T-cell (primary cell): ENCODE data around the gene TMEM69. TPM values are rescaled to one million over a fixed set of nuclear protein-coding genes. Genes with fewer than 3 reads are reported as not detected.

Source experiments
- ATAC-seq, 4 experiments: fragments of 200-7000 bp in 3 of 4; fragments of 150-1000 bp in 1 of 4; cut with Tn5 transposase; replicated peaks in 1 of 4; 1 replicate in 3 of 4; 2 replicates in 1 of 4; pipeline ENCODE4 v1.10.0; 2021; ENCODE audit warnings: moderate library complexity in 3 of 4, mild to moderate bottlenecking in 2 of 4, moderate number of reproducible peaks in 1 of 4
- CTCF ChIA-PET, 2 donors: fragments of 300-600 bp; sonication (Branson Sonifier 250); formaldehyde crosslinking; loops; one replicate each; lab custom pipeline; 2022; ENCODE audit warnings: antibody characterized with exemption in 2 of 2; lab: Charles Lee
- POLR2A ChIA-PET, 2 donors: fragments of 300-600 bp; sonication (Branson Sonifier 250); formaldehyde crosslinking; loops; one replicate each; lab custom pipeline; 2022; ENCODE audit warnings: antibody characterized with exemption in 2 of 2; lab: Charles Lee
- DNase-seq, 35 experiments: peaks; one replicate each; pipeline versions ENCODE4 v3.0.0 to v3.0.0-alpha.2; 2013 to 2023
- H3K27ac ChIP-seq: one replicate; pipeline ENCODE4 v1.5.1; 2013; ENCODE audit warnings: low read length
- H3K27me3 ChIP-seq, 2 experiments: replicated peaks in 1 of 2; 1 replicate in 1 of 2; 2 replicates in 1 of 2; pipeline versions ENCODE4 v1.6.1 to v1.7.0; 2013; ENCODE audit warnings: low read length in 1 of 2, mixed read lengths in 1 of 2; ENCODE audit not compliant: control insufficient read depth in 2 of 2, insufficient read depth in 2 of 2; ENCODE audit errors: extremely low read depth in 1 of 2
- H3K36me3 ChIP-seq, 2 donors: 1 replicate in 1 of 2; 2 replicates in 1 of 2; pipeline versions ENCODE4 v1.6.1 to v1.7.0; 2013; ENCODE audit warnings: low read length in 1 of 2; ENCODE audit not compliant: control insufficient read depth in 2 of 2, insufficient read depth in 1 of 2; ENCODE audit errors: extremely low read depth in 1 of 2
- H3K4me1 ChIP-seq, 2 experiments: 1 replicate in 1 of 2; 2 replicates in 1 of 2; pipeline versions ENCODE4 v1.6.1 to v1.7.0; 2013; ENCODE audit warnings: low read length in 2 of 2, mixed read lengths in 1 of 2; ENCODE audit not compliant: insufficient read depth in 2 of 2, control insufficient read depth in 1 of 2; ENCODE audit errors: extremely low read depth in 1 of 2
- H3K4me3 ChIP-seq, 2 donors: 1 replicate in 1 of 2; 2 replicates in 1 of 2; pipeline versions ENCODE4 v1.5.1 to v1.7.0; 2013; ENCODE audit warnings: mild to moderate bottlenecking in 2 of 2, low read length in 1 of 2, moderate library complexity in 1 of 2; ENCODE audit not compliant: control insufficient read depth in 1 of 2; ENCODE audit errors: extremely low read depth in 1 of 2
- H3K9me3 ChIP-seq: 2 replicates; pipeline ENCODE4 v1.7.0; 2013
- H3K27ac Mint-ChIP-seq, 2 donors: one replicate each; pipeline ENCODE4 v1.8.0; 2020 to 2021; ENCODE audit warnings: mild to moderate bottlenecking in 2 of 2, mixed read lengths in 2 of 2
- H3K27me3 Mint-ChIP-seq, 2 donors: one replicate each; pipeline ENCODE4 v1.8.0; 2021 to 2022; ENCODE audit warnings: mixed read lengths in 2 of 2
- H3K36me3 Mint-ChIP-seq: one replicate; pipeline ENCODE4 v1.8.0; 2021; ENCODE audit warnings: mixed read lengths
- H3K4me1 Mint-ChIP-seq, 3 donors: one replicate each; pipeline ENCODE4 v1.8.0; 2020 to 2022; ENCODE audit warnings: mixed read lengths in 3 of 3, mild to moderate bottlenecking in 1 of 3
- H3K4me3 Mint-ChIP-seq, 3 donors: one replicate each; pipeline ENCODE4 v1.8.0; 2020 to 2022; ENCODE audit warnings: mild to moderate bottlenecking in 3 of 3, mixed read lengths in 3 of 3, moderate library complexity in 3 of 3
- H3K9me3 Mint-ChIP-seq, 3 donors: one replicate each; pipeline ENCODE4 v1.8.0; 2020 to 2022; ENCODE audit warnings: mixed read lengths in 3 of 3
- WGBS: methylation state at CpG from one replicate; pipeline ENCODE4 v1.1.5; 2013; ENCODE audit warnings: missing lambda C conversion rate; ENCODE audit not compliant: insufficient coverage; 5-methylcytosine and 5-hydroxymethylcytosine counted together
- total RNA-seq, 35 experiments: library from RNA in 6 of 35; stranded (reverse) in 6 of 35; fragments of 120-200 nt in 1 of 35; gene quantifications; one replicate each; pipeline versions ENCODE4 v1.2.1 to v1.2.4 and lab custom pipeline; 2013 to 2026

The TMEM69 gene
- total RNA-seq, 5 donors from 2014 or later (not counting 1 experiment from before 2014, with no cell fraction given) = 11.0 to 19.7 (median 16.5) TPM

DNA sequence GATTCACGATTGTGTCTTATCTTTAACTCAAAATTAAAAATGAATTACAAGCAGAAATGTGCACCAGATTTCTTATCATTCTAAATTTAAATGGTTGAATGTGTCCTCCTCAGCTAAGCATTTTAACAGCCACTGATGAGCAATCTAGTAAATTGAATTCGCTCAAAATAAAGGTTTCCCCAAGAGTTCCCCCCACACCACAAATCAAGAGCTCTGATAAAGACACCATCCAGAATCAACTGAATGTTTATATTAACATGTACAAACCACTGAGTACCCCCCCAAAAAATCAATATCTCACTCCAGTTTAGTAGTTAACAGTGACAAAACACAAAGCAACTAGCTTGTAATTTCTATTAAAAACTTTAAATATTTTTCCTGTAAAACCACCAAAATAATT lies 3.6 kb upstream of the TMEM69 start:
- Histone ChIP-seq H3K27ac (no peak overlapping the region), H3K27me3 (no peaks in the 10 kb centered on the region), H3K9me3 (no peaks in the 10 kb centered on the region), H3K36me3 (no peaks in the 10 kb centered on the region), H3K4me1 (peaks cover 15 to 41% of the 10 kb centered on the region in 2 experiments), H3K4me3 (no peak overlapping the region)
- Mint-ChIP-seq H3K9me3 (no peaks in the 10 kb centered on the region), H3K4me3 (peak overlapping the region; percentile 98 to 100 (median 99)), H3K27ac (peak overlapping the region in 1 of 2 donors; percentile 57), H3K27me3 (no peaks in the 10 kb centered on the region), H3K36me3 (peaks cover 4% of the 10 kb centered on the region), H3K4me1 (peaks cover 67 to 77% (median 77%) of the 10 kb centered on the region in 3 donors)
- ATAC-seq = no peak
- WGBS = no CpG with 5 or more reads among the region's 2 CpGs
- DNase-seq = no peak
- ChIA-PET POLR2A (interaction anchor here in 1 of 2 donors (0.6 kb wide), 1 partner anchor 106 kb away, joined by 5 read pairs; no protein-coding TSS in a partner anchor), CTCF (interaction anchor here in 1 of 2 donors (0.5 kb wide), 1 partner anchor 60 kb away, joined by 3 read pairs; no protein-coding TSS in a partner anchor)

DNA sequence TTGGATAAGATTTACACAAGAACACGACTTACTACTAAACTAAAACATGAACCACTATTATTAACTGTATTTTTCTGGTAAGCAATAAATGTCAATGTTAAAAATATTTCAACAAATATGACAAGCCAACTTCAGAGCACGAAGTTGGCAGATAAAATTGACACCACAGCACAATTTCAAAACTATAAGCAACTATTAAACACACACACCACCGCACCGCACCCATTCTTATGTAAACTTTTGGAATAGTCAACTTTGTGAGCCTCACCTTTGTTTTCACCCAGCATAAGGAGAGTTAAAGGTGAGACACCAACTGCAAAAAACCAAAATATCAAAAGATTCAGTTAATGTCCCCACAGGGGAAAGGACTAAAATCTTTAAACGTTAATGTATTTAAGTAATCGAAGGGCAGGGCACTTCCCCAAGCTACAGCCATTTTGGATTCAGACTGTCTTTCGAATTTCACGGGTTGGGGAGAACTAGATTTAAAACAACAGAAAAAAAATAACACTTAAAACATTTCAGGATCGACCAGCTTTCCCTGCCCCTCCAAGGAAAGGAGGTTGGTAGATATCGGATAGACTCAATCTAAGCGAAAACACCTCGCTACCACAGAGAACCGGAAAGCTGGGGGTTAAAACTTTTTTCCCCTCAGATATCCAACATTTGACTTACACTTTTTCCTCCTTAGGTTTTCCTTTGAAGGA lies 2.5 kb upstream of the TMEM69 start:
- peaks cover 65 to 72% (median 71%) of the 10 kb centered on the region in 3 donors for H3K4me1 Mint-ChIP-seq
- POLR2A ChIA-PET = interaction anchor here in 1 of 2 donors (0.8 to 1.8 kb wide), 5 partner anchors 13 to 185 kb away, joined by 4 to 5 read pairs (median 5); partner anchors contain the start of genes CCDC163, MMACHC and NASP
- peak in 1 of 35 experiments; percentile 39 for DNase-seq

DNA sequence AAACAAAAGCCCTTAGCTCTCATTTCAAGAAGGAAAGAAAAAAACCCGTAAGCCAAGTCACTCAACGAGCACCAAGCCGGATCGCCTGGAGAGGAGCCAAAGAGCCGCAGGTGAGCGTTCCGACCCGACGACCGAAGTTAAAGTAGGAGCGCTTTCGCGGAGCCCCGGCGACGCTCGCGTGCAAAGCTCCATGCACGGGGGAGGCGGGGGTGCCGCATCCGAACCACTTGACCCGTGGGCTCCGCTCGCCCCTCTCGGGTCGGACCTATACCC lies 2.0 kb upstream of the TMEM69 start:
- Mint-ChIP-seq H3K27me3 (no peaks in the 10 kb centered on the region), H3K9me3 (no peaks in the 10 kb centered on the region), H3K36me3 (peaks cover 6% of the 10 kb centered on the region), H3K4me3 (peak overlapping the region; percentile 98 to 100 (median 99)), H3K27ac (peak overlapping the region; percentile 99 to 100), H3K4me1 (peaks cover 64 to 71% (median 66%) of the 10 kb centered on the region in 3 donors)
- CTCF ChIA-PET = interaction anchor here (0.6 to 1.6 kb wide), 7 partner anchors 8 to 346 kb away, joined by 3 to 5 read pairs (median 3); partner anchors contain the start of genes MUTYH (in 1 of the 2) and TOE1 (in 1 of the 2)
- peak in 32 of 35 experiments; percentile 39 to 82 (median 66) for DNase-seq
- Histone ChIP-seq H3K36me3 (peaks cover 0 to under 1% of the 10 kb centered on the region in 2 donors), H3K4me1 (peaks cover 15 to 38% of the 10 kb centered on the region in 2 experiments), H3K9me3 (no peaks in the 10 kb centered on the region), H3K27me3 (no peaks in the 10 kb centered on the region), H3K4me3 (peak overlapping the region; percentile 76 to 99), H3K27ac (peak overlapping the region; percentile 61)
- ATAC-seq = peak in 3 of 4 experiments; percentile 11 to 19 (median 18)
- POLR2A ChIA-PET = interaction anchor here in 1 of 2 donors (0.5 to 1.8 kb wide), 6 partner anchors 13 to 973 kb away, joined by 4 to 5 read pairs (median 4); partner anchors contain the start of genes CCDC163, MMACHC and NASP
- WGBS = 0% methylated on average over 26 of the region's 27 CpGs

More for the DNA sequence above, 2.5 kb upstream of the TMEM69 start:
- H3K27ac Mint-ChIP-seq = peak overlapping the region; percentile 99 to 100
- ATAC-seq = no peak
- Histone ChIP-seq H3K4me1 (peaks cover 15 to 38% of the 10 kb centered on the region in 2 experiments), H3K4me3 (peak overlapping the region; percentile 76 to 99), H3K27ac (peak overlapping the region; percentile 61), H3K9me3 (no peaks in the 10 kb centered on the region), H3K27me3 (no peaks in the 10 kb centered on the region), H3K36me3 (no peaks in the 10 kb centered on the region)
- H3K4me3 Mint-ChIP-seq = peak overlapping the region; percentile 98 to 100 (median 99)
- CTCF ChIA-PET = interaction anchor here (0.6 to 1.1 kb wide), 5 partner anchors 7 to 157 kb away, joined by 3 to 5 read pairs (median 3); no protein-coding TSS in a partner anchor
- no peaks in the 10 kb centered on the region for H3K27me3 Mint-ChIP-seq
- H3K9me3 Mint-ChIP-seq = no peaks in the 10 kb centered on the region
- WGBS = no CpG with 5 or more reads among the region's 13 CpGs
- peaks cover 4% of the 10 kb centered on the region for H3K36me3 Mint-ChIP-seq

- Mint-ChIP-seq H3K36me3 (peaks cover 4% of the 10 kb centered on the region), H3K9me3 (no peaks in the 10 kb centered on the region), H3K27ac (peak within 1 kb of the TSS; percentile 99 to 100), H3K27me3 (no peaks in the 10 kb centered on the region), H3K4me1 (peaks cover 61 to 69% (median 62%) of the 10 kb centered on the region in 3 donors), H3K4me3 (peak within 1 kb of the TSS; percentile 98 to 100 (median 99))
- POLR2A ChIA-PET = interaction anchor here (0.5 to 1.8 kb wide), 8 partner anchors 14 to 974 kb away, joined by 3 to 8 read pairs (median 4); partner anchors contain the start of genes CCDC163 (in 1 of the 2), MMACHC (in 1 of the 2) and NASP (in 1 of the 2)
- no peaks in the 10 kb centered on the region for H3K27me3 ChIP-seq
- DNase-seq (peak; percentile 91 to 99 (median 96)), ATAC-seq (peak; percentile 72 to 79 (median 74))
- peaks cover 4% of the 10 kb centered on the region in 2 donors for H3K36me3 ChIP-seq
- H3K4me1 ChIP-seq = peaks cover 14 to 38% of the 10 kb centered on the region in 2 experiments
- peak within 1 kb of the TSS; percentile 99 for H3K27ac ChIP-seq
- whole genome bisulfite sequencing = under 1% methylated on average over 31 of the region's 52 CpGs
- peak within 1 kb of the TSS; percentile 76 to 99 for H3K4me3 ChIP-seq
- CTCF ChIA-PET = interaction anchor here in 1 of 2 donors (1.0 to 1.6 kb wide), 5 partner anchors 8 to 347 kb away, joined by 3 to 5 read pairs (median 4); partner anchors contain the start of genes MUTYH and TOE1
- no peaks in the 10 kb centered on the region for H3K9me3 ChIP-seq
These were observed 1.5 kb upstream of the TMEM69 start, which contains the start of gene GPBP1L1 for GRCh38 chr1:45686288-45687013. Gene GPBP1L1 (minus strand): TSS chr1:45686533. CDS start chr1:45659087, 27,446 bp downstream.

DNA sequence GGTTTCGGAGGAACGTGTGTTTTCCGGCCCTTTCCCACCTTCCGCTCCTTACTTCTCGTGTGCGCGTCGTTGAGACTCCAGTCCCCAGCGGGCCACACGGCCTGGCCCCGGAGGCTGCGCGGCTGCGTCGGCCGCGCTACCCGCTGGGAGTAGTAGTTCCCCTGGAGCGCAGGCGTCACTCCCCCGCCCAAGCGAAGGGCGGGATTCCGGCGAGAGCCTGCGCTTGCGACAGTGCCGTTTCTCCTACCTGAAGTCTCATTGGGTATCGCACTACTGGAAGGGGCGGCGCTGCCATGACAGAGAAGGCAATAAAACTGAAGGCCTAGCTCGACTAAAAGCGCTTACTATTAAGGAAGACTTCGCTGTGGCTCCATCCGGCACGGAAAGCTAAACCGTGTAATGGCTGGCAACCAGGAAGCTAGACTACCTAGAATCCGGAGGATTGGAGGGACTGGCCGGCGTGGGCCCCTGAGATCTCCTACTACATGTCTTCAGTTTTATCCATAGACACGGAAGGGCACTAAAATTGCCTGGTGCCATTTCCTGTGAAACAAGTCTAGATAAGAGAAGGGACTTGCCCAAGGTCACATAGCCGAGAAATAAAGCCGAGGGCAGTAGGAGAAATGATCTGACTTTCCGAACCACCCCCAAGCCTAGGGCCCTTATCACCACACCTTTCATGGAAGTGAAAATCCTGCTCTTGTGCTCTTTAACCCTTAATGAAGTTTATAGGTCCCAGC lies 797 bp upstream of the TMEM69 start:
- DNase-seq (peak; percentile 92 to 99 (median 97)), ATAC-seq (peak; percentile 85 to 89 (median 86))
- Mint-ChIP-seq H3K4me3 (peak overlapping the region; percentile 98 to 100 (median 99)), H3K4me1 (peaks cover 53 to 63% (median 56%) of the 10 kb centered on the region in 3 donors), H3K36me3 (peaks cover 6% of the 10 kb centered on the region), H3K27me3 (no peaks in the 10 kb centered on the region), H3K9me3 (no peaks in the 10 kb centered on the region), H3K27ac (peak overlapping the region; percentile 99 to 100)
- H3K27me3 ChIP-seq = no peaks in the 10 kb centered on the region
- POLR2A ChIA-PET = interaction anchor here (0.6 to 1.8 kb wide), 6 partner anchors 14 to 957 kb away, joined by 3 to 8 read pairs (median 4); partner anchors contain the start of genes CCDC163 (in 1 of the 2), MMACHC (in 1 of the 2) and NASP (in 1 of the 2)
- H3K9me3 ChIP-seq = no peaks in the 10 kb centered on the region
- peaks cover 14 to 38% of the 10 kb centered on the region in 2 experiments for H3K4me1 ChIP-seq
- under 1% methylated on average over 37 of the region's 44 CpGs for WGBS
- peak overlapping the region; percentile 76 to 99 for H3K4me3 ChIP-seq
- H3K36me3 ChIP-seq = peaks cover 4% of the 10 kb centered on the region in 2 donors
- CTCF ChIA-PET = interaction anchor here in 1 of 2 donors (1.0 to 1.6 kb wide), 3 partner anchors 102 to 347 kb away, joined by 3 to 5 read pairs (median 4); partner anchors contain the start of genes MUTYH and TOE1
- peak overlapping the region; percentile 99 for H3K27ac ChIP-seq
